ENCODE data around the gene CD96. TPM values are rescaled to one million over a fixed set of nuclear protein-coding genes. Genes with fewer than 3 reads are reported as not detected.

CD96 gene
- total and polyA plus RNA-seq, 2 experiments from 2014 or later, result 0.91 TPM; not detected in 1

- no peaks in the 10 kb centered on the region for H4K20me1 ChIP-seq (replicated peaks; ENCODE audit: insufficient read depth)
- H3K4me1 ChIP-seq (ENCODE audit: insufficient read depth), result no peaks in the 10 kb centered on the region
- H2AFZ ChIP-seq, result no peak overlapping the region
- no peaks in the 10 kb centered on the region; the same call in 1 of the 2 replicates for H3K9me2 ChIP-seq (ENCODE audit: insufficient read depth)
- H3K27ac ChIP-seq (ENCODE audit: low read depth), result no peak overlapping the region
- Mint-ChIP-seq H3K27ac (no peak overlapping the region), H3K4me1 (no peaks in the 10 kb centered on the region), H3K36me3 (ENCODE audit: low read depth) (no peaks in the 10 kb centered on the region), H3K9me3 (no peaks in the 10 kb centered on the region; the same call in 2 of the 3 replicates), H3K4me3 (no peak overlapping the region), H3K27me3 (ENCODE audit: insufficient read depth, low read depth, poor library complexity) (peaks cover 2% of the 10 kb centered on the region)
- H3K4me2 ChIP-seq, result no peak overlapping the region
- no peaks in the 10 kb centered on the region for H3K79me2 ChIP-seq (replicated peaks; ENCODE audit: insufficient read depth)
- no peaks in the 10 kb centered on the region for H3K27me3 ChIP-seq (ENCODE audit: insufficient read depth)
- no peak for ATAC-seq
- no peak overlapping the region for H3K4me3 ChIP-seq
- no peaks in the 10 kb centered on the region for H3K36me3 ChIP-seq (ENCODE audit: insufficient read depth)
- TF ChIP-seq EZH2phosphoT487 (IDR thresholded peaks at IDR 0.05; ENCODE audit: unreplicated experiment), result no peak
- TF ChIP-seq ZNF114 (CRISPR knock-in tag; IDR thresholded peaks at IDR 0.05), result no peak
- TF ChIP-seq STAT1 (IDR thresholded peaks at IDR 0.05; ENCODE audit: unreplicated experiment), result no peak
- TF ChIP-seq EZH2 (IDR thresholded peaks at IDR 0.05; ENCODE audit: low read depth, unreplicated experiment), result no peak
- TF ChIP-seq POLR2AphosphoS5 (IDR thresholded peaks at IDR 0.05; ENCODE audit: low read depth), result no peak
- no peak for TF ChIP-seq ZNF331 (CRISPR knock-in tag; IDR thresholded peaks at IDR 0.05; ENCODE audit: low read depth)
- no peak for TF ChIP-seq REST (IDR thresholded peaks at IDR 0.05; ENCODE audit: unreplicated experiment)
- TF ChIP-seq JUNB (IDR thresholded peaks at IDR 0.05; ENCODE audit: unreplicated experiment), result no peak
- no peak for TF ChIP-seq CTCF (conservative IDR thresholded peaks at IDR 0.05; ENCODE audit: low read depth in 2 of 2)
- TF ChIP-seq ETS1 (IDR thresholded peaks at IDR 0.05), result no peak
- TF ChIP-seq CREB1 (CRISPR knock-in tag; IDR thresholded peaks at IDR 0.05; ENCODE audit: low read depth), result no peak
- no peak for TF ChIP-seq ZNF462 (CRISPR knock-in tag; IDR thresholded peaks at IDR 0.05)
- no peak for TF ChIP-seq NANOG (IDR thresholded peaks at IDR 0.05; ENCODE audit: borderline replicate concordance)
- H3F3A ChIP-seq (replicated peaks; ENCODE audit: low read depth), result no peaks in the 10 kb centered on the region
- DNase-seq (ENCODE audit: low spot score), result no peak
Measured at GRCh38 chr3:111594205-111594604, 52.2 kb downstream of the CD96 start.

Measured in GM23338 (cell line).